NCI-H510A (cell line): ENCODE data around the gene STX7.
"Not testable (repeated sequence)": the region's sequence is repeated elsewhere in the genome, so short reads cannot be mapped to it uniquely, and the experiment has no call there.

Source experiments
- DNase-seq: peaks from one replicate; lab custom pipeline; 2025; lab: John Stamatoyannopoulos, UW

Gene STX7

GRCh38 chr6:132512638-132513632 lies at the start of gene STX7:
TSS of gene STX7 (minus strand) at chr6:132513116. CDS start at chr6:132503530, 9,586 bp downstream.
- peak; percentile 32 for DNase-seq

DNA sequence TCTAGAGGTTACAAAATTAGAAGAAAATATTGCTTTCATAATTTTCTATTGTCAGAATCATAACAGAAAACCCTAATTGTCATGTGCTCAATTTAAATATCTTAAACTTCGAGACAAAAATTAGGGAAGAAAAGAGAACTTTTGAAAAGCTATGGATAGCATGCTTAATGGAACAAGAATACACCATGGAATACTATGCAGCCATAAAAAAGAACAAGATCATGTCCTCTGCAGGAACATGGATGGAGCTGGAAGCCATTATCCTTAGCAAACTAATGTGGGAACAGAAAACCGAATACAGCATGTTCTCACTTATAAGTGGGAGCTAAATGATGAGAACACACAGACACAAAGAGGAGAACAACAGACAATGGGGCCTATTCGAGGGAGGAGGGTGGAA lies 47.2 kb upstream of the STX7 start:
- not testable (repeated sequence) for DNase-seq

DNA sequence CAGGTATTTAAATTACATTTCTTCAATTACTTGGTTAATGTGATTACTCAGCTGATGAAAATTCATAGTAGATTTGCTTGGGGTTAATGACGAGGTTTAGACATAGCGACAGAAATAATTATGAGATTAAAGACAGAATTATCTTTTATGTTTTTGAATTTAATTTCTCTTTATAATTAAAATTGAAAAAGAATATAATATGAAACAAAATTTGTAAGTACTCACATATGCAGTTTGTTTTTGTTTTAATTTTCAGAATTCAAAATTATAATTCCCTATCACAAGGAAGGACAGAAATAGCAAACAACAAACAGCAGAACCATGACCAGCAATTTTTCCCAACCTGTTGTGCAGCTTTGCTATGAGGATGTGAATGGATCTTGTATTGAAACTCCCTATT lies 39.5 kb upstream of the STX7 start, which contains the start of gene TAAR8:
TSS of gene TAAR8 (plus strand) at position 301 of the 400 bp plus-strand sequence. CDS start at position 322, 21 bp downstream.
- DNase-seq: no peak

GRCh38 chr6:132551214-132551613 lies 38.3 kb upstream of the STX7 start:
- no peak for DNase-seq

DNA sequence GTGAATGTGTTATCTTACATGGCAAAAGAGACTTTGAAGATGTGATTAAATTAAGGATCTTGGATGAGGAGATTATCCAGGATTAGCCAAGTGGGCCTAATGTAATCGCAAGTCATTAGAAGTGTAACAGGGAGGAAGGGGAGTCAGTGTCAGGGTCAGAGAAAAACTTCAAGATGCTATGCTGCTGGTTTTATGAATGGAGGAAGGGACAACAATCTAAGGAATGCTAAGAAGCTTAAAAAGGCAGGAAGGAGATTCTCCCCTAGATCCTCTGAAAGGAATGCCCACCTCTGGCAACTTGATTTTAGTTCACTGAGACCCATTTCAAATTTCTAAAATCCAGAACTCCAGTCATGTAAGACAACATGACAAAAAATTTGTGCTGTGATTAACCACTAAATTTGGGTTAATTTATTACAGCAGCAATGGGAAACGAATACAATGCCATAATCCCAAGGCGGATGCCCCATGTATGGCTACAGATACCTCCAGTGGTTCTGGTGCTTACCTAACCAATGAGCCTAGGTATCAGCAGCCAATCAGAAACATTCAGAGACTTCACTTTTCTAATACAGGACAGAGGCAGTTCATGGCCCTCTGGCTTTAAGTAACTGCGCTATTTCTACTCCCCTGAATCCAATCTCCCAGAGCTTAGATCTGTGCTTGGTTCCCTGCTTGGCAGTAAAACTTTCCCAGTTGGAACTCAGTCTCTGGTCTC lies 36.0 kb upstream of the STX7 start:
- no peak for DNase-seq

- no peak for DNase-seq
Observed at GRCh38 chr6:132544826-132545225, 31.9 kb upstream of the STX7 start.

- DNase-seq: no peak
Observed at GRCh38 chr6:132537977-132538376, 25.1 kb upstream of the STX7 start, which contains the start of gene TAAR9. TSS of gene TAAR9 (plus strand) at chr6:132538277. CDS start at chr6:132538290, 13 bp downstream.

DNA sequence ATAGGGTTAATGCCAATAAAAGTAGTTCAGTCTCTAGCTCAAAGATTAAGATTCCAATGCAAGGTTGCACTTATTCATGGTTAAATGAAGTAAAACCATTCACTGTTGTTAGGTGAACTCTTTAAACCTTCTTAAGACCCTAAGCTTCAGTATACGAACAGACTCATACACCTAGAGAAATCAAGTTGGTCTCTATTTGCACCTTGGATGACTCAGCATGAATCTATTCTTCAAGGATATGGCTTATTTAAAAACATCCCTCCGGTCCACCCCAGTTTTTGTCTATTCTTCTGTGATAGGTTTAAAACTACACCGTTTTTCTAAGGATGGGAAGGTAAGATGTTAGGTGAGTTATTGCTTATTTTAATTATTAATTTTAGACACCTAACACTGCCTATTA lies 24.2 kb upstream of the STX7 start:
- no peak for DNase-seq

DNA sequence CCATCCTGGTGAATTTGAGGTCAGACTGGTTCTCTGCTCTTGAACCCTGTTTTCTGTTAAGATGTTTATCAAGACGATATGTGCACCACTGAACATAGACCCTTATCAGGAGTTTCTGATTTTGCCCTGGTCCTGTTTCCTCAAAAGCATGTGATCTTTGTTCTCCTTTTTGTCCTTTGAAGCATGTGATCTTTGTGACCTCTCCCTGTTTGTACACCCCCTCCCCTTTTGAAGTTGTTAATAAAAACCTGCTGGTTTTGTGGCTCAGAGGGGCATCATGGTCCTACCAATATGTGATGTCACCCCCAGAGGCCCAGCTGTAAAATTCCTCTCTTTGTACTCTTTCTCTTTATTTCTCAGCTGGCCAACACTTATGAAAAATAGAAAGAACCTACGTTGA lies 21.6 kb upstream of the STX7 start:
- DNase-seq: not testable (repeated sequence)

DNA sequence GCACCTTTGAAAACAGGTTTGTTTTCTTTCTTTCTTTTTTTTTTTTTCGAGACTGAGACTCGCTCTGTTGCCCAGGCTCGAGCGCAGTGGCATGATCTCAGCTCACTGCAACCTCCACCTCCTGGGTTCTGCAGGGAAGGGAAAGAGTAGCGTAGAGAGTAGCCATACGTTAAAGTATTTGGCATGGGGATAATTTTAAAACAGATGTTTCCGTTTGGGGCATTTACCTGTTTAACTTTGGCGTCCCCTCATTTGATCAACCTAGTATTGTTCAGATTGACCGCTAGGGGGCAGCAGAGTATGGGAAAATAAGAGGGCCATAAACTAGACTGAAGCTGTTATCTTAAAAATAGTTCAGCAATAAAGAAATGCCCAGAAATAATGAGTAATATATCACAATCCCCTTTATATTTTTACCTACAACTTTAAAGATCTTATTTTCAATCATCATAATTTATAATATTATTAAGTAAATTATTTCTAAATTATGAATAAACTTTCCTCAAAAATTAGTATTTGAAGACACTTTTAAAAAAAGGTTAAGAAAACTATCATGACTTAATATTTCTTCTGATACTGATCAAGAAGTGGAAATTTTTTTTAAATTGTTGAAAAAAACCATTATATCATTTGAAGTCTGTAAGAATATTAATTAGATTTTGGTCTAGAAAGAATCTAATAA lies 17.5 kb upstream of the STX7 start:
- peak; percentile 2 for DNase-seq

DNA sequence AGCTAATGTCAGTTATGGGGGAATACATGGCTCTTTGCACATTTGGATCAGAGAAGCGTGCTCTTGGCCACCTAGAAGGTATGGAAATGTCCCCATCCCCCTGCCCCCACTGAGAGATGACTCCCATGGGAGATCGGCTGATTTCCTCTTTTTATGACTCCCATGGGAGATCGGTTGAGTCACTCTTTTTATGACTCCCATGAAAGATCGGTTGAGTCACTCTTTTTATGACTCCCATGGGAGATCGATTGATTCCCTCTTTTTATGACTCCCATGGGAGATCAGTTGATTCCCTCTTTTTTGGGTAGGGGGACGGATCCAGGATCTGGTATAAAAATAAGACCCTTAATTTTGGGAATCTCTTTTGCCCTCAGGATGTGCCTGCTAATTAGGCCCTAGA lies 14.9 kb upstream of the STX7 start:
- no peak for DNase-seq

DNA sequence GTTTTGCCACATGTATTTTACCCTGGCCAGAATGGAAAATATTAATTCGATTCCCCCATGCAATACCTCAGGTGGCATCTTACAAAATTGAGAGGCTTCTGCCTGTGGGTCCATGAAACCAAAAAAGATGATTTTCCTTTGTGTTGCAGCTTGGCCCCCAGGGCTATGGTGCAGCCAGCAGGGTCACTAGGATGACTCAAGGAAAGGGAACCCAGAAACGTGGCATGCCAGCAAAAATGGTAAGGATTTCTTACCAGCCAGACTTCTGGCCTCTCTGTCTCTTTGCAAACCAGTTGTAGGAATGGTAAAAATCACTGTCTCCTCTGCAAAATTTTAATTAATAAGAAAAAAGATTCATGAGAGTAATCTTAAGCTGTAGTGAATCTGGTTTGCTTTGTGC lies 13.5 kb upstream of the STX7 start:
- no peak for DNase-seq

GRCh38 chr6:132525866-132526265 lies 12.9 kb upstream of the STX7 start:
- no peak for DNase-seq

GRCh38 chr6:132524646-132525045 lies 11.7 kb upstream of the STX7 start:
- DNase-seq: no peak

GRCh38 chr6:132520953-132521352 lies 8.0 kb upstream of the STX7 start:
- no peak for DNase-seq

DNA sequence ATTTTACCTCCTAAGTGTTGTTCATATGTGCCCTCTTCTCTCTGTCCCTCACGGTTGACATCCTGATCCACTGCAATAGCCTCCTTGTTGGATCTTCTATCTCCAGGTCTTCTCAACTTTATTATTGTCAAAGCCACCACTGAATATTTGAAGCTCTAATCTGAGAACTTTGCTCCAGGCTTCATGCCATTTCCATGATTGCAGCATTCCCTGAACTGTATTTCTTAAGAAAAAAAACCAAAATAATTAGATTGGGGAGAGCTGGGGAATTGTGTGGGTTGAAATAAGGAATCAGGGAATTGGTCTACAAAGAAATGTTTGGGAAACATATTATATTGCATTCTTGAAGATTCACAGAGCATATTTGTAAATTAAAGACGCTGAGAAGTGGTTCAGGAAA lies 2.5 kb upstream of the STX7 start:
- DNase-seq: no peak

DNA sequence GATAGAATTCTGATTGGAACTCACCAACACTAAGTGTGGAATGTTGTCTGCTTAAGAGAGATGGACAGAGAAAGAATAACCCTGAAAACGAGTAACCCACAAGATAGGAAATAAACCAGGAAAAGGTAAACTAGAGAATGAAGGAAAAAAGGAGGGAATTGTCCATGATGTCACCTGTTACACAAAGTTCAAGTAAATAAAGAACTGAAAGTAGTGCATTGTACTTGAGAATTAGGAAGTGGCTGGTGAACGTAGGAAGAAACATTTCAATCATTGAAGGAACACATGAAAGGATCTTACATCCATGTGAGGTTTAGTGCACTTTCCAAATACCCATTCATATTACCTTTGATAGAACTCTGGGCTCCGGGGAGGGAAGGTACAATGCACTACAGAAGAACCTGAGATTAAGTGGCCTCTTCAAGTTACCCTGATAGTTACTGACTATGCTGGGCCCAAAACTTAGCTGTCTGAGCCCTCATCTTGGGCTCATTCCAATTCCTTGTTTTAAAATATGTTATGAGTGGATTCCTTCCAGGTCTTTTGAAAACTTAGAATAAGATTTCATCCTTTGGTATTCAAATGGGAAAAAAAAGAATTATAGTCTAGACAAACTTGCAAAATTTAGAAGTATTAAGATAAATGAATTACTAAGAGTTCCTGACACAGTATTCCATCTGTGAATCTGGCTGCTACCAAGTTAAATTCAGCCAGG lies 1.1 kb upstream of the STX7 start:
- DNase-seq: no peak

DNA sequence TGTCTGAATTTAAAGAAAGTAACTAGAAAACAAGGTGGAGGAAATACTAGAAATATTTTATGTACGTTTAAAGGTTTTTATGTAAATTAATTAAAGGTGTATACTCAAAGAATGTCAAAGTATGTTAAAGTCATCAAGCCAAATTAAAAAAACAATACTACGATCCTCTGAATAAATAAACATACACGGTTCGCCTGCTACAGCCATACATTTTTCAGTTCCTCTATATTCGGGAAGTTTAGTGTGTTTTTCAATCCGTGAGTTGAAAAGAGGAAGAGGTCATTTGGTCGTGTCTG lies 626 bp downstream of the STX7 start:
- DNase-seq: no peak

- DNase-seq: no peak
Observed at GRCh38 chr6:132511831-132512220, 1.1 kb downstream of the STX7 start.

- DNase-seq: no peak
Observed at GRCh38 chr6:132511210-132511830, 1.6 kb downstream of the STX7 start.
